HL-60/S4 treated with phorbol 12-myristate 13-acetate at 8.2 ng/mL for 4 days and 3 days (cell line): ENCODE results near the gene TPD52L1.

Experiments used
- in situ Hi-C: fragments of 300-500 bp; cut with MboI; formaldehyde crosslinking; loops from 2 replicates; pipeline ENCODE4 v1.15.0; 2022; ENCODE audit warnings: low sequenced_read_pairs

The TPD52L1 gene

DNA sequence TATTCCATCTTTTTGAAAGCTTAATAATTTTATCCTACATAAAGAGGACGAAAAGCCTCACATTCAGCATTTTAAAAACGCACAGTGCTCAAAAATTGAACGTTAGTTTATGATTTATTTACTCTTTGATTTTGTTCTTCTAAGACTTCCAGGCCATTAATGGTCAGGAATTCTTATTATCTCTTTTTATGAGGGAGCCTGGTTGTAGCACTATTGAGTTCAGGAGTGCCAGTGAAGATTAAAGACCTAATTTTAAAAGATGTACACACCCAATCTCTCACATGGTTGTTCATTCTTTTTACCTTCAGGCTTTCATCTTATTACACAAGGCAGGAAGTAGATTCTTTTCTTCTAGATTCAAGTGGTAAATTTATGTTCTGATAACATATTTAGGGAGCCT is 79.6 kb downstream of the TPD52L1 start:
- in situ Hi-C loops: no loop called here

- in situ Hi-C loops: no loop called here
These were observed 83.2 kb downstream of the TPD52L1 start for GRCh38 chr6:125236536-125237327.

DNA sequence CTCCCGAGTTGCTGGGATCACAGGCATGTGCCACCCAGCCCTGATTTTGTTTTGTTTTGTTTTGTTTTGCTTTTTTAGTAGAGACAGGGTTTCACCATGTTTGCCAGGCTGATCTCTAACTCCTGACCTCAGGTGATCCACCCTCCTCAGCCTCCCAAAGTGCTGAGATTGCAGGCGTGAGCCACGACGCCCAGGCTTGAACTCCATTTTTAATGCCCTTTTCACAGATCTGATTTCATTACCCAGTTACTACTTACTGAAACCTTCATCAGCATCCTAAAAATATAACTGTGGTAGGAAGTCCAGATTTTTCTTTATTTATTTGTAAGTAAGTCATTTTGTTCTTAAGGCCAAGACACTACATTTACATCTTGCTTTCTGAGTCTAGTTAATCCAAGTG is 84.2 kb downstream of the TPD52L1 start:
- in situ Hi-C loops: no loop called here

DNA sequence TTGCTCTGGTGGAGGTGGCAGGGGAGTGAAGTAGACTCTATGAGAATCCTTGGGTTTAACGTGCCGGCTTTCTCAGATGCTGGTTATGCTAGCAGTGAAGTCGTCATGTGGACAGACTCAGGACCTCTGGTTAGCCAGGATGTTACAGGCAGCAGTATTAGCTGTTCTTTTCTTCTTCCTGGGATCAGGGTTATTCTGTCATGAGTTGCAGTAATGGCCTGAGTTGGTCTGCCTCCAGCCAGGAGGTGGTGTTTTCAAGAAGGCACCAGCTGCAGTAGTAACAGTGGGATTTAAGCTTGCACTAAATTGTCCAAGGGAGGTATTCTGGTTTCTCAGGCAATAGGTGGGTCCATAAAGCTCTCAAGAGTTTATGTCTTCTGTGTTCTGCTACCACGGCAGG is 91.5 kb downstream of the TPD52L1 start:
- in situ Hi-C loops: no loop called here

GRCh38 chr6:125245523-125246264 is 92.1 kb downstream of the TPD52L1 start:
- in situ Hi-C loops: no loop called here

DNA sequence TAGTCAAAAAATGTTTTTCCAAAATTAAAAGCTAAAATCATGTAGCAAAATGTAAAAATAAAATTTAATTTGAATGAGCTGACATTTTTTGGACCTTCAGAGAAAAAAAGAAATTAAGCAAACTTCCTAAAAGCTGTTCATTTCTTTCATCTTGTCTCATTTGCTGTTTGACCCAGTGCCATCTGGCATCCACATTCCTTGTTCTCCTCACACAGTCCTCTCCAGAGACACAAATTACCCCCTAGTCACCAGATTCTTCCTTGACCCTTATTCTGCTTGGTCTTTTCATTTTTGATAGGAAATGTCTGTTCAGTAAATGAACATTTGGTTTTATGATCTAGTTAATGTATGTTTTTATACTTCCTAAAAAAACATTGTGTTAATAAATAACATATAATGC is 93.0 kb downstream of the TPD52L1 start:
- in situ Hi-C loops: no loop called here

DNA sequence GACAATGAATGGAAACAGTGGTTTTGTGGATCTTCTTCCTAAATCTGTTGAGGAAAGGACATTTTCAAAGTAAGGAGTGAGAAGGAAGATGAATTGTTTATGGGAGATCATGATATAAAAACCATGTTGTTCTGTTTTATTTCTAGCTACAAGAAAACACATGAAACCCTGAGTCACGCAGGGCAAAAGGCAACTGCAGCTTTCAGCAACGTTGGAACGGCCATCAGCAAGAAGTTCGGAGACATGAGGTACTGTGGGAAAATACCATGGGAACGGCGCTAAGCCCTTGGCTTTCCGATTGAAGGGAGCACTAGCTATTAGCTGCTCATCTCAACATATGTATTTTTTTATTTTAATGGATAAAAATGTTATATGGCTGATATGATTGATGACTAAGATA is 94.6 kb downstream of the TPD52L1 start:
- in situ Hi-C loops: no loop called here

DNA sequence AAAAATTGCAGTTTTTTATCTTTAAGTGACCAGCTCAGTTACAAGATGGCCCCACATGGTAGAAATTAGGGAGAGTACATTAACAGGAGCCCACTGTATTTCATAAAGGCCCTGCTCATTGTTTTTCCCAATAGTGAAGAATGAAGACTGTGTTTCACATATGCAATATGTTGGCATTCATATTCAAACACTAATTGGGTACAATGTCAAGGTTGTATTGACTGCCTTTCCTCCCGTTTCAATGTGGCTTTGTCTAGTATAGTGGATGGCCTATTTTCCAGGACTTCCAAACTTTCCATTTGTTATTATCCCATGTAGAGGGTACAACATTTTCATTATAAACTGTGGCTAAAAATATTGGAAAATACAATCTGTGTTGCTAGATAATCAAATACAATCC is 96.9 kb downstream of the TPD52L1 start:
- in situ Hi-C loops: no loop called here

GRCh38 chr6:125251516-125252220 is 98.1 kb downstream of the TPD52L1 start:
- in situ Hi-C loops: no loop called here

- in situ Hi-C loops: no loop called here
These were observed 99.3 kb downstream of the TPD52L1 start for GRCh38 chr6:125252891-125253290.

GRCh38 chr6:125253881-125254280 is 100.3 kb downstream of the TPD52L1 start:
- in situ Hi-C loops: no loop called here

DNA sequence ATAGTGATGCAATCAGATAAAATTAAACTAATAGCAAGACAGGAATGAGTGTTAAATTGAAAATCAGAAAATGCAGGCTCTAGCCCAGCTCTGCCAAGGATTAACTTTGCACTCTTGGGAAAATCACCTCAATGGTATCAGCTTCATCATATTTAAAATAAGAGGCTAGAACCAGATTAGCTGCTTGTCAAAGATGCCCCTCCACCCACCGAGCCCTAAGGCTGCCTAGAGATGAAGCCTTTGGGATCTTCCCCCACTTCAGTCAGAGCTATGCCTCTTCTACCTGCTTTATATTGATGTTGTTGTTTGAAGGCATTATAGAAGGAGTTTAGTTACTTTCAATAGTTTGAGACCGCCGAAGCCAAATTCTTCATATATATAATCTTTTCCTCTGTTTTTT is 100.7 kb downstream of the TPD52L1 start:
- in situ Hi-C loops: no loop called here

DNA sequence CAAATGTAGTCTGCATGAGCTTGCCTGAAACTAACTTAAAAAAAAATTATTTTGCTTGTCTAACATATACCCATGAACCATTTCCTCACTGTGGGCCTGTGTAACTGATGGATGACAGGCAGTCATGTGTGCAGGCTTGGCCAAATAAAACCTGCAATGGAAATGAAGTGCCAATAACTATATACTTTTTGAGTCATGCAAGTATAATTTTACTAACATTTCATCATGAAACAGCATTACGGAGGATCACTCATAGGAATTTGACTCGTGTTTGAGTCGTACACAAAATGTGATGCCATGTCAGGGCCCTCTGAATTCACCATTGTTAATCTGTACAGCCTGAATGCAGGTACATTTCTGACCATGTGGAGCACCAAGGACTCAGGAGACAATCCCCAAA is 101.6 kb downstream of the TPD52L1 start:
- in situ Hi-C loops: no loop called here

- in situ Hi-C loops: no loop called here
These were observed 103.8 kb downstream of the TPD52L1 start for GRCh38 chr6:125257351-125257750.

- in situ Hi-C loops: no loop called here
These were observed 105.2 kb downstream of the TPD52L1 start for GRCh38 chr6:125258651-125259353.

DNA sequence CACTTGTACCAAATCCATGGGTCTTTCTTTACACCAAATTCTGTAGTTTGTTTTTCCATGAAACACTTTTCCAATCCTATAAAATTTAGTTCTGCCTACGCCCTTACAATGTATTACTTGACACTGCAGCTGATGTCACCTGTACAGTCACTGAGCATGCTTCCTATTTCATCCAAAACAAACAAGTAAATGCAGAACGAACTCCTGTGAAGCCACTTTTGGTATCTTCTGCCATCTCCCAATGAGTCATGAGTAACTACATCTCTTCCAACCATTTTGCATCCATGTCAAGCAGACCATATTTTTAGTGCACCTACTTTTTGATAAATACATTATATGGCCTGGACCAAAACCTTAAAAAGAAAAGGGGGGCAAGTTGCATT is 105.8 kb downstream of the TPD52L1 start:
- in situ Hi-C loops: no loop called here

- in situ Hi-C loops: no loop called here
These were observed 108.7 kb downstream of the TPD52L1 start for GRCh38 chr6:125262016-125263013.

DNA sequence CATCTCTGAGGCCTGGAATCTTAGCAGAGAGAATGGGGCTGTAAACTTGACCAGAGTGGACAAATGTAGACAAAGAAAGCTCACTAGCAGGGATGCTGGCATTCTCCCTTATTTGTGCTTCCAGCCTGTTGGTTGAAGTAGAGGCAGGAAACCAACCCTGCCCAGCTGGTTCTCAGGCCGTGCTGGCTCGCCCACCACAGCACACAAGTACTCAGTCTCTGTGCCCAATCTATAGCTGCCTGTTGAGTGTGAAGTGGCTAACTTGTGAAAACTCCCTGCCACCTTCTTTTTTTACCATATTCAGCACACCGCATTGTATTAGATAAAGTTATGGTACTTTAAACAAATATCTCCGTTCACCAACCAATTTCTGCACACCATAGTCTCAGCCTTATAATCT is 110.9 kb downstream of the TPD52L1 start:
- in situ Hi-C loops: no loop called here

- in situ Hi-C loops: no loop called here
These were observed 114.4 kb downstream of the TPD52L1 start for GRCh38 chr6:125267806-125268523.
